Thyroid gland (tissue), 4 donors: ENCODE data around the gene CACNA1A. TPM values are rescaled to one million over a fixed set of nuclear protein-coding genes. Genes with fewer than 3 reads are reported as not detected.

Experiments used
- DNase-seq, 2 donors: peaks; one replicate each; pipeline ENCODE4 v3.0.0-alpha.2; 2019
- H3K27ac ChIP-seq, 3 donors: fragments of 200-600 bp; sonication (generic); 1 replicate in 2 of 3; 2 replicates in 1 of 3; pipeline ENCODE4 v1.5.1; 2016 to 2019; ENCODE audit warnings: mild to moderate bottlenecking in 1 of 3, moderate library complexity in 1 of 3
- H3K27me3 ChIP-seq: fragments of 200-600 bp; sonication (generic); one replicate; pipeline ENCODE4 v1.5.1; 2019
- H3K36me3 ChIP-seq, 2 donors: fragments of 200-600 bp; sonication (generic); one replicate each; pipeline ENCODE4 v1.5.1; 2016 to 2019
- H3K4me1 ChIP-seq, 2 donors: fragments of 200-600 bp; sonication (generic); one replicate each; pipeline ENCODE4 v1.5.1; 2017 to 2019
- H3K4me3 ChIP-seq, 3 donors: fragments of 200-600 bp; sonication (generic); replicated peaks in 1 of 3; 1 replicate in 2 of 3; 2 replicates in 1 of 3; pipeline ENCODE4 v1.5.1; 2016; ENCODE audit warnings: mild to moderate bottlenecking in 1 of 3
- H3K9me3 ChIP-seq: fragments of 200-600 bp; sonication (generic); one replicate; pipeline ENCODE4 v1.5.1; 2017
- POLR2A ChIP-seq, 2 donors: fragments of 450-650 bp; IDR thresholded peaks; one replicate each; pipeline ENCODE4 v1.6.1; 2017; ENCODE audit warnings: antibody characterized with exemption in 2 of 2, mild to moderate bottlenecking in 2 of 2, moderate library complexity in 1 of 2
- WGBS, 2 donors: methylation state at CpG; one replicate each; pipeline ENCODE4 v1.1.5; 2017; 5-methylcytosine and 5-hydroxymethylcytosine counted together
- intact Hi-C: fragments of 100-400 bp; cut with DNase I; formaldehyde crosslinking; loops from one replicate; pipeline ENCODE4 v1.15.1; 2023
- total RNA-seq, 4 donors: library from RNA; depleted of rRNA; stranded (reverse); fragments of >200 nt; gene quantifications; one replicate each; pipeline ENCODE4 v1.2.3, GENCODE V29; 2016
- TF ChIP-seq, protein P1 (sequence below), 6 experiments: fragments of 200-600 bp in 3 of 6; fragments of 450-650 bp in 3 of 6; sonication (generic) in 3 of 6; IDR thresholded peaks; one replicate each; pipeline ENCODE4 v1.5.1; 2016 to 2019; ENCODE audit warnings: antibody characterized with exemption in 6 of 6, mild to moderate bottlenecking in 2 of 6, inconsistent platforms in 1 of 6, moderate library complexity in 1 of 6

CACNA1A gene
- total RNA-seq, 4 donors from 2014 or later: 0.27 to 2.5 (median 0.80) TPM

DNA sequence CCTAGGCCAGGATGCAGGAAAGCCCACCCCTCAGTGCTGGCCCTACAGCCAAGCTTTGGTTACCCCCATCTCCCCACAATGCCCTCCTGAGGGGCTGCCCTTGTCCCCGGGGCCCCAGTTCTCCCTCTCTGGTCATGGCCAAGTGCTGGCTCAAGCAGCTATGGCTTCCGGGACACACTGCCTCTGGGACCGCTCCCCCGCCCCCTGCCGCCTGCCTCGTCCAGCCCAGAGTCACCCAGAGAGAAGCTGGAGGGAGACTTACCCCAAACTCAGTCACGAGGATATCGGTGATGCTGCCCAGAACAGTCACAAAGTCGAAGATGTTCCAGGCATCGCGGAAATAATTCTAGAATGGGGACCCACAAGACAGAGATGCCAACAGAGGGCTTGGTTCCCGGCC is 261.4 kb downstream of the CACNA1A start:
- no peak for DNase-seq
- Histone ChIP-seq H3K27me3 (no peaks in the 10 kb centered on the region), H3K9me3 (no peaks in the 10 kb centered on the region), H3K4me3 (no peak overlapping the region), H3K36me3 (no peaks in the 10 kb centered on the region), H3K4me1 (no peaks in the 10 kb centered on the region), H3K27ac (no peak overlapping the region)
- WGBS, 2 donors: 87 to 88% methylated on average over 12 of the region's 12 CpGs
- intact Hi-C loops: no loop called here
- TF ChIP-seq, protein P1, sequence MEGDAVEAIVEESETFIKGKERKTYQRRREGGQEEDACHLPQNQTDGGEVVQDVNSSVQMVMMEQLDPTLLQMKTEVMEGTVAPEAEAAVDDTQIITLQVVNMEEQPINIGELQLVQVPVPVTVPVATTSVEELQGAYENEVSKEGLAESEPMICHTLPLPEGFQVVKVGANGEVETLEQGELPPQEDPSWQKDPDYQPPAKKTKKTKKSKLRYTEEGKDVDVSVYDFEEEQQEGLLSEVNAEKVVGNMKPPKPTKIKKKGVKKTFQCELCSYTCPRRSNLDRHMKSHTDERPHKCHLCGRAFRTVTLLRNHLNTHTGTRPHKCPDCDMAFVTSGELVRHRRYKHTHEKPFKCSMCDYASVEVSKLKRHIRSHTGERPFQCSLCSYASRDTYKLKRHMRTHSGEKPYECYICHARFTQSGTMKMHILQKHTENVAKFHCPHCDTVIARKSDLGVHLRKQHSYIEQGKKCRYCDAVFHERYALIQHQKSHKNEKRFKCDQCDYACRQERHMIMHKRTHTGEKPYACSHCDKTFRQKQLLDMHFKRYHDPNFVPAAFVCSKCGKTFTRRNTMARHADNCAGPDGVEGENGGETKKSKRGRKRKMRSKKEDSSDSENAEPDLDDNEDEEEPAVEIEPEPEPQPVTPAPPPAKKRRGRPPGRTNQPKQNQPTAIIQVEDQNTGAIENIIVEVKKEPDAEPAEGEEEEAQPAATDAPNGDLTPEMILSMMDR (IDR thresholded peaks at IDR 0.05): no peak
- TF ChIP-seq POLR2A (IDR thresholded peaks at IDR 0.05): no peak

GRCh38 chr19:13241231-13242104 is 264.8 kb downstream of the CACNA1A start:
- intact Hi-C loops: no loop called here
- Histone ChIP-seq H3K27ac (no peak overlapping the region), H3K4me3 (no peak overlapping the region), H3K36me3 (no peaks in the 10 kb centered on the region), H3K27me3 (no peaks in the 10 kb centered on the region), H3K9me3 (no peaks in the 10 kb centered on the region), H3K4me1 (no peaks in the 10 kb centered on the region)
- WGBS, 2 donors: 70 to 77% methylated on average over 25 of the region's 25 CpGs
- no peak for DNase-seq
- TF ChIP-seq POLR2A (IDR thresholded peaks at IDR 0.05): no peak
- TF ChIP-seq, protein P1 (IDR thresholded peaks at IDR 0.05): no peak

GRCh38 chr19:13240312-13241022 is 265.8 kb downstream of the CACNA1A start:
- TF ChIP-seq POLR2A (IDR thresholded peaks at IDR 0.05): no peak
- TF ChIP-seq, protein P1 (IDR thresholded peaks at IDR 0.05): no peak
- 67 to 73% methylated on average over 8 to 9 of the region's 9 CpGs for WGBS, 2 donors
- intact Hi-C loops: no loop called here

GRCh38 chr19:13238891-13239534 is 267.3 kb downstream of the CACNA1A start:
- no peaks in the 10 kb centered on the region for H3K27me3 ChIP-seq
- intact Hi-C loops: loop anchor here (10.0 kb wide), 1 partner anchor 264 kb away; no protein-coding TSS in a partner anchor
- no peak overlapping the region for H3K27ac ChIP-seq
- no peaks in the 10 kb centered on the region for H3K9me3 ChIP-seq
- no peak overlapping the region for H3K4me3 ChIP-seq
- DNase-seq: no peak
- no peaks in the 10 kb centered on the region for H3K36me3 ChIP-seq
- TF ChIP-seq POLR2A (IDR thresholded peaks at IDR 0.05): no peak
- TF ChIP-seq, protein P1 (IDR thresholded peaks at IDR 0.05): no peak
- H3K4me1 ChIP-seq: no peaks in the 10 kb centered on the region
- 80 to 81% methylated on average over 13 of the region's 13 CpGs for WGBS, 2 donors

More at GRCh38 chr19:13240312-13241022, 265.8 kb downstream of the CACNA1A start:
- Histone ChIP-seq H3K27me3 (no peaks in the 10 kb centered on the region), H3K27ac (no peak overlapping the region), H3K36me3 (no peaks in the 10 kb centered on the region), H3K4me1 (no peaks in the 10 kb centered on the region), H3K9me3 (no peaks in the 10 kb centered on the region), H3K4me3 (no peak overlapping the region)
- DNase-seq: no peak
